Mesenchymal stem cell (in vitro differentiated cells and primary cell): Measurements from ENCODE around the gene B2M.
"Not testable (repeated sequence)": the region's sequence is repeated elsewhere in the genome, so short reads cannot be mapped to it uniquely, and the experiment has no call there.

Source experiments
- DNase-seq: peaks from one replicate; pipeline ENCODE4 v3.0.0-alpha.2; 2013
- H2AFZ ChIP-seq: one replicate; pipeline ENCODE4 v1.6.1; 2013; ENCODE audit warnings: low read depth, mild to moderate bottlenecking, control low read depth, inconsistent platforms, low read length, moderate library complexity
- H2AK5ac ChIP-seq: 2 replicates; pipeline ENCODE4 v1.6.1; 2013; ENCODE audit warnings: low read length, moderate library complexity, mild to moderate bottlenecking, inconsistent platforms; ENCODE audit not compliant: severe bottlenecking
- H2BK120ac ChIP-seq: one replicate; pipeline ENCODE4 v1.6.1; 2013; ENCODE audit warnings: low read depth, mild to moderate bottlenecking, inconsistent platforms, low read length, moderate library complexity
- H2BK12ac ChIP-seq, 2 experiments: one replicate each; pipeline ENCODE4 v1.6.1; 2013; ENCODE audit warnings: inconsistent platforms in 2 of 2, low read length in 2 of 2, mild to moderate bottlenecking in 2 of 2, moderate library complexity in 2 of 2, control low read depth in 1 of 2
- H2BK15ac ChIP-seq: one replicate; pipeline ENCODE4 v1.6.1; 2013; ENCODE audit warnings: mild to moderate bottlenecking, low read depth, inconsistent platforms; ENCODE audit not compliant: poor library complexity, severe bottlenecking
- H2BK5ac ChIP-seq: 2 replicates; pipeline ENCODE4 v1.6.1; 2013; ENCODE audit warnings: low read depth, mild to moderate bottlenecking, low read length, control low read depth, inconsistent platforms; ENCODE audit not compliant: poor library complexity, severe bottlenecking
- H3K14ac ChIP-seq, 2 experiments: one replicate each; pipeline ENCODE4 v1.6.1; 2013; ENCODE audit warnings: inconsistent platforms in 2 of 2, low read length in 2 of 2, control low read depth in 1 of 2, mild to moderate bottlenecking in 1 of 2, moderate library complexity in 1 of 2
- H3K18ac ChIP-seq, 2 experiments: one replicate each; pipeline ENCODE4 v1.6.1; 2013; ENCODE audit warnings: inconsistent platforms in 2 of 2, low read length in 2 of 2, control low read depth in 1 of 2, low read depth in 1 of 2, mild to moderate bottlenecking in 1 of 2
- H3K23ac ChIP-seq, 2 experiments: one replicate each; pipeline ENCODE4 v1.6.1; 2013; ENCODE audit warnings: inconsistent platforms in 2 of 2, low read length in 2 of 2, mild to moderate bottlenecking in 2 of 2, moderate library complexity in 2 of 2, control low read depth in 1 of 2
- H3K27ac ChIP-seq: 2 replicates; pipeline ENCODE4 v1.5.1; 2013; ENCODE audit warnings: mild to moderate bottlenecking, moderate library complexity, low read length, control low read depth, inconsistent platforms; ENCODE audit not compliant: poor library complexity, severe bottlenecking
- H3K27me3 ChIP-seq, 2 experiments: 2 replicates each; pipeline versions ENCODE4 v1.6.1 to v1.7.0; 2013; ENCODE audit warnings: low read length in 2 of 2, mild to moderate bottlenecking in 2 of 2, moderate library complexity in 2 of 2, control low read depth in 1 of 2, inconsistent platforms in 1 of 2; ENCODE audit not compliant: control insufficient read depth in 1 of 2, insufficient read depth in 1 of 2
- H3K36me3 ChIP-seq, 2 experiments: 2 replicates each; pipeline versions ENCODE4 v1.6.1 to v1.7.0; 2013; ENCODE audit warnings: low read length in 2 of 2, control low read depth in 1 of 2, inconsistent platforms in 1 of 2, low read depth in 1 of 2, mild to moderate bottlenecking in 1 of 2; ENCODE audit not compliant: insufficient read depth in 2 of 2, control insufficient read depth in 1 of 2
- H3K4ac ChIP-seq, 2 experiments: one replicate each; pipeline ENCODE4 v1.6.1; 2013; ENCODE audit warnings: inconsistent platforms in 2 of 2, low read length in 2 of 2, mild to moderate bottlenecking in 2 of 2, moderate library complexity in 2 of 2, control low read depth in 1 of 2, low read depth in 1 of 2
- H3K4me1 ChIP-seq: 2 replicates; pipeline ENCODE4 v1.6.1; 2013; ENCODE audit warnings: low read depth, low read length, control low read depth; ENCODE audit not compliant: control insufficient read depth, insufficient read depth
- H3K4me2 ChIP-seq: 2 replicates; pipeline ENCODE4 v1.6.1; 2013; ENCODE audit warnings: low read length, mild to moderate bottlenecking, inconsistent platforms; ENCODE audit not compliant: poor library complexity, severe bottlenecking
- H3K4me3 ChIP-seq, 2 experiments: 2 replicates each; pipeline versions ENCODE4 v1.5.1 to v1.7.0; 2013; ENCODE audit warnings: low read length in 2 of 2, mild to moderate bottlenecking in 2 of 2, control low read depth in 1 of 2, low read depth in 1 of 2; ENCODE audit not compliant: insufficient read depth in 1 of 2
- H3K79me1 ChIP-seq: replicated peaks from 2 replicates; pipeline ENCODE4 v1.6.1; 2013; ENCODE audit warnings: mild to moderate bottlenecking, control low read depth, low read length, inconsistent platforms; ENCODE audit not compliant: poor library complexity, severe bottlenecking
- H3K9ac ChIP-seq: 2 replicates; pipeline ENCODE4 v1.7.0; 2013; ENCODE audit warnings: mild to moderate bottlenecking, low read length, moderate library complexity
- H3K9me3 ChIP-seq: 2 replicates; pipeline ENCODE4 v1.7.0; 2013; ENCODE audit warnings: mild to moderate bottlenecking, low read length; ENCODE audit not compliant: control insufficient read depth
- H4K8ac ChIP-seq: one replicate; pipeline ENCODE4 v1.6.1; 2013; ENCODE audit warnings: inconsistent platforms, mild to moderate bottlenecking, low read length, moderate library complexity
- H4K91ac ChIP-seq: one replicate; pipeline ENCODE4 v1.6.1; 2013; ENCODE audit warnings: mild to moderate bottlenecking, low read length, inconsistent platforms
- WGBS: methylation state at CpG from one replicate; pipeline ENCODE4 v1.1.7; 2013; ENCODE audit warnings: mixed read lengths; 5-methylcytosine and 5-hydroxymethylcytosine counted together

The B2M gene

GRCh38 chr15:44735482-44736180, 24.3 kb downstream of the B2M start:
- Histone ChIP-seq H3K27ac (no peak overlapping the region), H2BK12ac (no peak overlapping the region), H3K4me2 (no peak overlapping the region), H2AK5ac (no peak overlapping the region), H3K36me3 (peaks cover 0 to 15% of the 10 kb centered on the region in 2 experiments), H3K4ac (no peak overlapping the region), H2BK120ac (no peak overlapping the region), H4K91ac (no peak overlapping the region), H2BK15ac (no peak overlapping the region), H3K18ac (no peak overlapping the region), H3K23ac (no peak overlapping the region), H3K79me1 (peaks cover 6% of the 10 kb centered on the region), H4K8ac (no peak overlapping the region), H3K9me3 (no peaks in the 10 kb centered on the region), H2AFZ (no peak overlapping the region), H3K4me3 (no peak overlapping the region), H3K4me1 (peaks cover 1% of the 10 kb centered on the region), H2BK5ac (no peak overlapping the region), H3K14ac (no peak overlapping the region), H3K9ac (peak overlapping the region; percentile 13), H3K27me3 (no peaks in the 10 kb centered on the region)
- DNase-seq, result peak; percentile 14
- WGBS, result 71% methylated on average over 8 of the region's 8 CpGs

- peaks cover 0 to 14% of the 10 kb centered on the region in 2 experiments for H3K36me3 ChIP-seq
- H3K4me2 ChIP-seq, result no peak within 1 kb of the TSS
- no peak within 1 kb of the TSS for H2BK120ac ChIP-seq
- H4K91ac ChIP-seq, result no peak within 1 kb of the TSS
- H4K8ac ChIP-seq, result no peak within 1 kb of the TSS
- no peak for DNase-seq
- WGBS, result 85% methylated on average over 1 of the region's 3 CpGs
- no peaks in the 10 kb centered on the region for H3K27me3 ChIP-seq
- H2BK12ac ChIP-seq, result no peak within 1 kb of the TSS
- peak within 1 kb of the TSS; percentile 13 for H3K9ac ChIP-seq
- peaks cover 4% of the 10 kb centered on the region for H3K79me1 ChIP-seq
- H2AK5ac ChIP-seq, result no peak within 1 kb of the TSS
- H2AFZ ChIP-seq, result no peak within 1 kb of the TSS
- H3K18ac ChIP-seq, result no peak within 1 kb of the TSS
- H3K23ac ChIP-seq, result no peak within 1 kb of the TSS
- no peaks in the 10 kb centered on the region for H3K9me3 ChIP-seq
- H3K27ac ChIP-seq, result no peak within 1 kb of the TSS
- H3K14ac ChIP-seq, result no peak within 1 kb of the TSS
- no peak within 1 kb of the TSS for H3K4ac ChIP-seq
- H3K4me3 ChIP-seq, result no peak within 1 kb of the TSS
- no peaks in the 10 kb centered on the region for H3K4me1 ChIP-seq
- no peak within 1 kb of the TSS for H2BK5ac ChIP-seq
- H2BK15ac ChIP-seq, result peak within 1 kb of the TSS; percentile 16
These were observed 25.0 kb downstream of the B2M start, which contains the start of gene TRIM69 for GRCh38 chr15:44736181-44736765. TRIM69 (plus strand) TSS chr15:44736528; CDS start chr15:44736705, 177 bp downstream.

DNA sequence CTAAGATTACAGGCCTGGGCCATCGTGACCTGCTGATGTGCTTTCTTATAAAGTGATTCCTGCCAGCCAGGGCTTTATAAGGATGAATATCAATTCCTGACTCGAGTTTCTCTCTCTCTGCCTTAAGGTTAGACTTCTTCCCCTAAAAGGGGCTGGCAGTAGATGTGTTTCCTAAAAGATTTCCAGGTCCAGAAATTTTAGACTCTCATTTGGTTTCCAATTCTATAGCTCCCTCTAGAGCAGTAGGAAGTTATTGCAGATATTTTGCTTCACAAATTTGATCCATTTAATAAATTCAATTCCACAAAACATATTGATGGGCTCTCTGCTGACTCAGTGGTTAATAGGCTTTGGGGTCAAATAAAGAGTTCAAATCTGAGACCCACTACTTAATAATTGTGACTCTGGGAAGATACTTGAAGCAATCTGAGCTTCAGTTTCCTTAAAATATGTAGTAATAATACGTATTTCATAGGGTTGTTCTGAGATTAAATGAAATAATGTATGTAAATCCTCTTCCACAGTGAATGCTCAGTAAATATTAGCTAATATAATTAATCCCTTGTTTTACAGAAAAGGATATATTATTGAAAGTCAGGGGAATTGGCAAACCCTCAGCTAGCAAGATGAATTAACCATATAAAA, 27.1 kb downstream of the B2M start:
- Histone ChIP-seq H3K36me3 (no peaks in the 10 kb centered on the region), H2BK5ac (no peak overlapping the region), H3K9me3 (no peaks in the 10 kb centered on the region), H3K4me2 (no peak overlapping the region), H3K4me3 (no peak overlapping the region), H3K18ac (no peak overlapping the region), H3K27ac (no peak overlapping the region), H3K79me1 (no peaks in the 10 kb centered on the region), H2AFZ (peak overlapping the region; percentile 42), H3K14ac (no peak overlapping the region), H3K27me3 (no peaks in the 10 kb centered on the region), H2BK120ac (no peak overlapping the region), H3K4me1 (no peaks in the 10 kb centered on the region), H2BK15ac (no peak overlapping the region), H2AK5ac (no peak overlapping the region), H2BK12ac (no peak overlapping the region), H3K4ac (no peak overlapping the region), H3K23ac (no peak overlapping the region), H3K9ac (peak overlapping the region; percentile 6), H4K91ac (no peak overlapping the region), H4K8ac (no peak overlapping the region)
- peak; percentile 74 for DNase-seq
- 100% methylated on average over 1 of the region's 3 CpGs for WGBS

GRCh38 chr15:44739222-44739847, 28.0 kb downstream of the B2M start:
- not testable (repeated sequence) for H3K4me1 ChIP-seq, H3K14ac ChIP-seq, H3K9ac ChIP-seq, H3K18ac ChIP-seq, H3K4me3 ChIP-seq, H3K36me3 ChIP-seq, H3K27ac ChIP-seq, H4K8ac ChIP-seq, H2AFZ ChIP-seq, H2BK12ac ChIP-seq, H4K91ac ChIP-seq, H3K79me1 ChIP-seq, H2BK15ac ChIP-seq, H3K4me2 ChIP-seq, H3K27me3 ChIP-seq, DNase-seq, H2AK5ac ChIP-seq, H3K9me3 ChIP-seq, H2BK5ac ChIP-seq, H3K23ac ChIP-seq, H2BK120ac ChIP-seq, H3K4ac ChIP-seq
- WGBS, result 82% methylated on average over 18 of the region's 24 CpGs
